GM21360 (cell line): ENCODE data around the gene COQ5.
"Not testable (repeated sequence)": the region's sequence is repeated elsewhere in the genome, so short reads cannot be mapped to it uniquely, and the experiment has no call there.

ENCODE experiments used
- ATAC-seq: cut with Tn5 transposase; IDR thresholded peaks from one replicate; pipeline ENCODE4 v1.9.1; 2021; ENCODE audit warnings: mild to moderate bottlenecking, moderate library complexity; ENCODE audit not compliant: unreplicated experiment

The COQ5 gene

GRCh38 chr12:120528861-120529525 lies at the start of gene COQ5:
TSS of gene COQ5 (minus strand) at chr12:120529158. CDS start at chr12:120529141, 17 bp downstream.
- ATAC-seq: peak; percentile 71

- ATAC-seq: no peak
Observed at GRCh38 chr12:120574106-120574505, 45.1 kb upstream of the COQ5 start.

- ATAC-seq: no peak
Observed at GRCh38 chr12:120573560-120573959, 44.6 kb upstream of the COQ5 start.

GRCh38 chr12:120571299-120571698 lies 42.3 kb upstream of the COQ5 start:
- ATAC-seq: no peak

DNA sequence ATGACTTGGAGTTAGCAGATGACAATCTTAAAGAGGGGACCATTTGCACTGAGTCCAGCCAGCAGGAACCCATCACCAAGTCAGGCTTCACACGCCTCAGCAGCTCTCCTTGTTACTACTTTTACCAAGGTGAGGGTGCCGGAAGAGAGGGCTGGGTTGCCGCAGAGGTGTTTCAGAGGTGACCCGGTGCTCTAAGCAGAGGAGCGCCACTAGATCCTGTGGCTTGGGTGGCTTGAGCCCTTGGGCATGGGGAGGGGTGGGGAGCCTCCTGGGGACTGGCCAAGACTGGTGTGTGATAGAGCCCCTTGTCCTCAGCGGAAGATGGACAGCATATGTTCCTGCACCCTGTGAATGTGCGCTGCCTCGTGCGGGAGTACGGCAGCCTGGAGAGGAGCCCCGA lies 34.5 kb upstream of the COQ5 start:
- ATAC-seq: no peak

GRCh38 chr12:120562906-120563305 lies 33.9 kb upstream of the COQ5 start:
- no peak for ATAC-seq

DNA sequence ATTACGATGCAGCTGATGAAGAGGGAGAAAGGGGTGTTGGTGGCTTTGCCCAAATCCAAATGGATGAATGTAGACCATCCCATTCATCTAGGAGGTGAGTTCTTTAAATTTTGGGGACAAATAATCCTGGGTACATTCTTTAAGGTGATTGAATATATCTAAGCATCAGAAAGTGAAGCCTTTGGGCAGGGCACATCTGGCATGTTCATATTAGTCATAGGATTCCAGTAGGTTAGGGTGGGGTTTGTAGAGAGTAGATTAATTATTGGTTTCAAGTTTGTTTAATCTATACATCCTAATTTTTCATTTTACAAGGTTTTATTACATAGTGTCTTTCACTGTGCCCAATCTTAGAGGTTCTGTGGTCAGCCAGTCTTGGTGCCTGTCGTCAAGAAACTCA lies 28.6 kb upstream of the COQ5 start:
- ATAC-seq: no peak

DNA sequence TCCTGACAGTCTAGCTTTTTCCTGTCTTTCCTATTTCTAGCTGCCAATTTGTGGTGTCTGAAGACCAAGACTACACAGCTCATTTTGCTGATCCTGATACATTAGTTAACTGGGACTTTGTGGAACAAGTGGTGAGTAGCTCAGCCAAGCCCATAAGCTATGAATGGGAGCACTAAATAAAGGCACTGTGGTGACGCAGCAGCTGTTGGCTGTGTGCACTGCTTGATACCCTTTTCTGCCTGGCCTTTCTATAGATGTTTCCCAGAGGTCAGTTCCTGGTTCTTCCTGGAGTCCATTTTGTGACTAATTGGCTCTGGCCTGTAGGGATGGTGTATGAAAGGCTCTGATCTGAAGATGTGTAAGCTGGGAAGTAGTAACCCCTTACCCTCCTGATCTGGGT lies 25.7 kb upstream of the COQ5 start:
- ATAC-seq: no peak

GRCh38 chr12:120546050-120546386 lies 17.1 kb upstream of the COQ5 start:
- no peak for ATAC-seq

GRCh38 chr12:120544691-120545090 lies 15.7 kb upstream of the COQ5 start:
- no peak for ATAC-seq

GRCh38 chr12:120542166-120542565 lies 13.2 kb upstream of the COQ5 start:
- ATAC-seq: no peak

- no peak for ATAC-seq
Observed at GRCh38 chr12:120540445-120540844, 11.5 kb upstream of the COQ5 start.

DNA sequence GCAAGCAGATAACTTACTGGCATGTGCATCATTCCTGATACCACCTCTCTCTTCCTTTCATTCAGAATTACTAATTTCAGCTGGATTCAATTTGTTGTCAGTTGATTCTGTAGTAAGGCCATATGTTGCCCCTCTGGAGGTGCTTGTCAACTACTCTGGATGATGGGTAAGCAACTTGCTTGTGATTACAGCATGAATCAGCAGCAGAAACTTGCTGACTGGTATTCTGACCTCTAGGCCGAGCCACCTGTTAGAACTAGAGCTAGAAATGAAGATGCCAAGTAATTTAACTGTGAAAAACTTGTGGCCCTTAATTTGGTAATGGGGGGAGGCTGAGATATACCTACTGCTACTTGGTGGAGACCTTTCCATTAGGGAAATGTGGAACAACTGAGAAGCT lies 10.3 kb upstream of the COQ5 start:
- no peak for ATAC-seq

GRCh38 chr12:120538281-120539156 lies 9.6 kb upstream of the COQ5 start:
- no peak for ATAC-seq

- no peak for ATAC-seq
Observed at GRCh38 chr12:120537856-120538220, 8.9 kb upstream of the COQ5 start.

DNA sequence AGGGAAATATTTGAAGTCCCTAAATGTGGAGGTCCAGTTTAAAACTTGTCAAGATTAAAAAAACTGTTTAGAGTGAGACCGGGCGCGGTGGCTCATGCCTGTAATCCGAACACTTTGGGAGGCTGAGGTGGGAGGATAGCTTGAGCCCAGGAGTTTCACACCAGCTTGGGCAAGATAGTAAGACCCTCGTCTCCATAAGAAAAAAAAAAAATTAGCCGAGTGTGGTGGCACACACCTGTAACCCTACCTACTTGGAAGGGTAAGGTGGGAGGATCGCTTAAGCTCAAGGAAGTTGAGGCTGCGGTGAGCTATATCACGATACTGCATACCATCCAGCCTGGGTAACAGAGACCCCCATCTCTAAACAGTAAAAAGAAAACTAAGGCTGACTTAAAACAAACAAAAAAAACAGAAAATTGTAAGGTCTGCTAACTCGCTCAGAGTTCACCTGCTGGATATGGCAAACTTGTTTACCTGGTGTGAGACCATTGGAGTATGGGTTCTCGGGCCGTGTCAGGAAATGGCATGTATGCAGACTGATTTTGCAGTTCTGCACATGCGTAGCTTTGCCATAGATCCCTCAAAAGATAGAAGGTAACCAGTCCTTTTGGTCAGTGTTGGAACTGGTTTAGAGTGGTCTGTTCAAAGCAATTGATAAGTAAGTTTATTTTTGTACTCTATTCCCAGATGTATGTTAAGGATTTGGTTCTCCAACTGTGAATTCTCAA lies 7.3 kb upstream of the COQ5 start:
- ATAC-seq: no peak

- peak; percentile 42 for ATAC-seq
Observed at GRCh38 chr12:120534703-120535655, 6.0 kb upstream of the COQ5 start.

DNA sequence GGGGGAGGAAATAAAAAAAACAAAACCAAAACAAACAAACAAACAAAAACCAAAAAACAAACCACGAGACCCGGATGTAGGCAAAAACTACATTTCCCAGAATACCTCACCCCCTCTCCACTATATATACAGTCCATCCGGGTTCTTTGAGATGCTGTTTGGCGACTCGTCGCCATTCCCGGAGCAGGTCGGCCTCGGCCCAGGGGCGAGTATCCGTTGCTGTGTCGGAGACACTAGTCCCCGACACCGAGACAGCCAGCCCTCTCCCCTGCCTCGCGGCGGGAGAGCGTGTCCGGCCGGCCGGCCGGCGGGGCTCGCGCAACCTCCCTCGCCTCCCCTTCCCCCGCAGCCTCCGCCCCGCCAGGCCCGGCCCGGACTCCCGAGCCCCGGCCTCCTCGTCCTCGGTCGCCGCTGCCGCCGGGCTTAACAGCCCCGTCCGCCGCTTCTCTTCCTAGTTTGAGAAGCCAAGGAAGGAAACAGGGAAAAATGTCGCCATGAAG lies 5.3 kb upstream of the COQ5 start, which contains the start of gene RNF10:
Gene RNF10, plus strand, starts transcription at position 154 of the 500 bp plus-strand sequence. CDS start 456 bp downstream, outside the sequence.
- ATAC-seq: peak; percentile 51

GRCh38 chr12:120532701-120533238 lies 3.8 kb upstream of the COQ5 start:
- no peak for ATAC-seq

DNA sequence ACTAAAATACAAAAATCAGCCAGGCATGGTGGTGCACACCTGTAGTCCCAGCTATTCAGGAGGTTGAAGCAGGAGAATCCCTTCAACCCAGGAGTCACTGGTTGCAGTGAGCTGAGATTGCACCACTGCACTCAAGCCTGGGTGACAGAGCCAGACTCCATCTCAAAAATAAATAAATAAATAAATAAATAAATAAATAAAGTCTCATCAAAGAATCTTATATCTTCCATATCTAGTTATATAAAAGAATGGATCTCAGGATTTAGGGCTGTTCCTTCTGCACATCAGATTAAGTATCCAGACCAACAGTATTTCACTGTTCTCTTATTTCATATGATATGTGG lies 1.4 kb upstream of the COQ5 start:
- ATAC-seq: not testable (repeated sequence)
